HL-60/S4 (cell line): ENCODE results near the gene GLP2R.

Experiments
- in situ Hi-C: fragments of 300-500 bp; cut with MboI; formaldehyde crosslinking; loops from 2 replicates; pipeline ENCODE4 v1.14.3; 2022; ENCODE audit warnings: low sequenced_read_pairs

GLP2R gene

DNA sequence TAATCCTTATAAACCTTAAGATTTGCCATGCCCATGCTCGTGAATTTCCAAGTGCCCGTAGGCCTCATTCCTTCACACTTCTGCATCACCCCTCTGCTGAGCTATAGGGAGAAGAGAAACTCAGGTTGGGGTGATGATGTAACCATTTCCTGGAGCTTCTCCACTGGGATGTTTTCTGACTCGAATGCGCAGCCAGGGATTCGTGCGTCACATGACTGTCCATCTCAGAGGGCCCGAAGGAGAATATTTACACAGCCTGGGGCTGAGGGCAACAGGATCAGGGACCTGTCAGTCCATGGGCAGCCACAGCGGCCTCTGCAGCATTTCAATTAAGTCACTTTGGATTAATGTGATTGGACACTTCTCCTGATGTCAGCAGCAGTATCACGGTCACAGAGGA, 12.6 kb upstream of the GLP2R start:
- in situ Hi-C loops: no loop called here

DNA sequence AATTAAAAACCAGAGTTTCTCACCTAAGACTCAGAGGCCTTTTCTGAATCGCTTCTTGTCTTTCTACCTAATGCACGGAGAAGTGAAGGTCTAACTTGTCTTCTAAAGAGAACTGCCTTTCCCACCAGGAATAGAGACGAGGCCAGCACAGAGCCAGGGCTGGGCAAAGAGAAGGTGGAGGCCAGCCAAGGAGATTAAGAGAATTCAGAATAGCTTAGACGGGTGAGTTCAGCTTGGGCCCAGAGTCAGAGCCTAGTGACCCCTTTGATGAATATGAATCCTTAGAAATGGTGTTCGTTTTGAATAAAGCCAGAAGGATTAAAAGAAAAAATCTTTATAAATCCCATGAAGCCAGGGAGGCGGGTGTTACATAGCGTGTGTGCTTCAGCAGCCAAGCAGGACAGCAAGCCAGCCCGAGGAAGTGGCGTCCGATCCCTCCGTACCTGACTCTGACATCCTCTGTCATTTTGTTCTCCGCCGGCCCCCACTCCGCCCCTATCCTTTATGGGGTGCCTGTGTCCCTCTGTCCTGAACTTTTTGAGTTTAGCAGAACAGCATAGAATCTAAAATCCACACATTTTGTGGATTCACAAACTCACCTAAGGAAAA, 11.3 kb upstream of the GLP2R start:
- in situ Hi-C loops: no loop called here

GRCh38 chr17:9816472-9816871, 9.3 kb upstream of the GLP2R start:
- in situ Hi-C loops: no loop called here

- in situ Hi-C loops: no loop called here
These were observed 8.6 kb upstream of the GLP2R start for GRCh38 chr17:9817086-9817485.

- in situ Hi-C loops: no loop called here
These were observed 7.0 kb upstream of the GLP2R start for GRCh38 chr17:9818760-9819159.

- in situ Hi-C loops: no loop called here
These were observed 5.3 kb upstream of the GLP2R start for GRCh38 chr17:9820448-9820847.

- in situ Hi-C loops: no loop called here
These were observed 3.8 kb upstream of the GLP2R start, which contains the start of gene GSG1L2 for GRCh38 chr17:9821921-9822320. Gene GSG1L2, minus strand, starts transcription at chr17:9822079. Its CDS starts 8 bp downstream, at chr17:9822071.

DNA sequence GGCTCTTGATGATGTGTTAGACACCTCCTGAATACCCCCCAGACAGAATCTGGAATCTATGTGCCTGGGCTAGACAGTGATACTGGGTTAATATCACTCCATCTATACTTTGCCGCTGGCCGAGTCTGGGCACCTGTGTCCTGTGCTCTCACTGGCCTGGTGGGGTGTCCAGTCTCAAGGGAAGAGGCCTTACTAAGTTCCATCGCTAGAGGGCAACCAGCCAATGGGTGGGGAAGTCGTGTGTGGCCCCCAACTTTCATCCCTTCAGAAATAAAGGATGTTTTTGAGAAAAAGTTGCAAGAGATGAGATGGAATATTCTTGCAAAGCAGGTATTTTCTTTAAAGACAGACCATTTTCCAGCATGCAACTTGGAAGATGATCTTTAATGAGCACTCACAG, 1.6 kb upstream of the GLP2R start:
- in situ Hi-C loops: no loop called here

GRCh38 chr17:9824797-9825338, 856 bp upstream of the GLP2R start:
- in situ Hi-C loops: no loop called here

GRCh38 chr17:9828296-9829295, 2.9 kb downstream of the GLP2R start:
- in situ Hi-C loops: no loop called here

DNA sequence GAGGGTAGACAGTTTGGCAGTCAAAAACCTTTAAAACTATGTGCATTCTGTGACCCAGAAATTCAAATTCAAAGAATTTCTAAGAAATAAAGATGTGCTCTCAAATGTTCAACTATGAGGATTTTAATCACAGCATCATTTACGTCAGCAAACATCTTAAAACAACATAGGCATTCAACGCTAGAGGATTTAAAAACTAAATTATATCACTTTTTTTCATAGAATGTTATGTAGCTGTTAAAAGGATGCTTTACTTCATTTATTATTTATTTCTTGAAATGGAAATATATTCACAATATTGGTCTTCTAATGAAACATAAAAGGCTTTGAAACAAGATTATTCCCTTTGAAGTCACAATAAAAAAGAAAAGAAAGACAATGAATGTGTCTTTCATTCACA, 3.6 kb downstream of the GLP2R start:
- in situ Hi-C loops: no loop called here

GRCh38 chr17:9830711-9831110, 5.0 kb downstream of the GLP2R start:
- in situ Hi-C loops: no loop called here

- in situ Hi-C loops: no loop called here
These were observed 8.2 kb downstream of the GLP2R start for GRCh38 chr17:9833922-9834321.

DNA sequence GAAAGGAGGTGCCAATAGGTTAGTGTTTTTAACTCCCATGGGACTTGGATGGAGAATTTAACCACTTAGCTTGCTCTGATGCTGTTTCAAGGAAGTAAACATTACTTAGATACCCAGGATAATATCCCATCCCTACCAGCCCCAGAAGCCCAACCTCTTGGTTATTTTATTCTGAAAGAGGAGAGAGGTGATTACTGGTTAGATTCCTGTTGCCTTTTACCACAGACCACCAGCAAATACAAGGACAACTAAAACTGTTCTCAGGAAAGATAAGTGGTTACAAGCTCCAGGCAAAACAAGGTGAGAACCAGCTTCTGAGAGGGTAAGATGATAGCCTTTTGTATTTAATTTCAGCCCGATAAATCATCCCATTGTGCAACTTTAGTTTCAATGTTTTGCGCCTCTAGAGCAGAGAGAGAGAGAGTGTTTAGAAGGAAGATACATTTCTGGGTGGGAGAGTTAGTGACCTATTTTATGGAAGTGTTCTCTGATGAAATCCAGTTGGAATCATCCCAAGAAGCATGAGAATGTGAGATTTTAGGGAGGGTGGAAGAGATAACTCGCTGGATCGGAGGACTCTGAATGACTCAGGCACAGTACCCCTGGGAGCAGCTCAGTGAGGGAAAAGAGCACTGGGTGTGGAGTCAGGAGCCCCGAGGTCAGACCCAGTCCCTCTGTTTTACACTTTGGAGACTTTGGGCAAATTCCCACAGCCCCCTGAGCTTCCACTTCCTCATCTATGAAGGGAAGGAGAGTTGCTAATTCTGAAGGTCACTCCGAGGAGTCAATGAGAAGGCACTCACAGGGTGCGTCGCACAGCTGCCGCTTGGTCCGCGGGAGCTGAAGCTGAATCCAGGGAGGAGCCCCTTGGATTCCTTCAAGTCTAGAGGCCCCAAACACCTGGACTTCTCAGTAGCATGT, 12.1 kb downstream of the GLP2R start:
- in situ Hi-C loops: no loop called here

- in situ Hi-C loops: no loop called here
These were observed 13.7 kb downstream of the GLP2R start for GRCh38 chr17:9839433-9839832.

DNA sequence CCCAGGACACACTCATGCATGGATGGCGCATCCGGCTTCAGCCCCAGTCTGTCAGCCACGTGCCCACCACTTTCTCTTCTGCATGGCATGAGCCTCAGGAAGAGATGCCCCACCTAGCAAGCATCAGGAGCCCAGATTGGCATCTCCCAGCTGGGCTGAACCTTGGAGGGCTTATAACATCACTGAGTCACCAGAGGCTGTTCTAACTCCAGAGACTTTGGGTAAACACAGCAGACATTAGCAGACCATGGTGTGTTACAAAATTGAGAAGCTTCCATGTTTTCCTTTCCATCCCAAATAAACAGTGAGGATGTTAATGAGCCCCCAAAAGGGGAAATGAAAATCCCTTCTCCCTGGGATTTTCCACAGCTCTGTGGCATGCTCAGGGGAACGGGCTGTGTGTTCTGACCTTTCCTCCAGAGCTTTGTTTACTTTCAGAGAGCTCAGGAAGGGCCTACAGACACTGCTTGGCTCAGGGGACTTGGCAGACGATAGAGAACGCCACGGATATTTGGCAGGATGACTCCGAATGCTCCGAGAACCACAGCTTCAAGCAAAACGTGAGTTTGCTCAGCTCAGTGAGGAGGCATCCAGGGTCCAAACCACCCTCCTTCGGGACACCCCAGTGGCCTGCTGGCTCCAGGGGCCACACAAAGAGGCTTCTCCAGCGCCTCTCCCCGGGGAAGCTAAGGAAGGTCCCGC, 16.5 kb downstream of the GLP2R start:
- in situ Hi-C loops: no loop called here

DNA sequence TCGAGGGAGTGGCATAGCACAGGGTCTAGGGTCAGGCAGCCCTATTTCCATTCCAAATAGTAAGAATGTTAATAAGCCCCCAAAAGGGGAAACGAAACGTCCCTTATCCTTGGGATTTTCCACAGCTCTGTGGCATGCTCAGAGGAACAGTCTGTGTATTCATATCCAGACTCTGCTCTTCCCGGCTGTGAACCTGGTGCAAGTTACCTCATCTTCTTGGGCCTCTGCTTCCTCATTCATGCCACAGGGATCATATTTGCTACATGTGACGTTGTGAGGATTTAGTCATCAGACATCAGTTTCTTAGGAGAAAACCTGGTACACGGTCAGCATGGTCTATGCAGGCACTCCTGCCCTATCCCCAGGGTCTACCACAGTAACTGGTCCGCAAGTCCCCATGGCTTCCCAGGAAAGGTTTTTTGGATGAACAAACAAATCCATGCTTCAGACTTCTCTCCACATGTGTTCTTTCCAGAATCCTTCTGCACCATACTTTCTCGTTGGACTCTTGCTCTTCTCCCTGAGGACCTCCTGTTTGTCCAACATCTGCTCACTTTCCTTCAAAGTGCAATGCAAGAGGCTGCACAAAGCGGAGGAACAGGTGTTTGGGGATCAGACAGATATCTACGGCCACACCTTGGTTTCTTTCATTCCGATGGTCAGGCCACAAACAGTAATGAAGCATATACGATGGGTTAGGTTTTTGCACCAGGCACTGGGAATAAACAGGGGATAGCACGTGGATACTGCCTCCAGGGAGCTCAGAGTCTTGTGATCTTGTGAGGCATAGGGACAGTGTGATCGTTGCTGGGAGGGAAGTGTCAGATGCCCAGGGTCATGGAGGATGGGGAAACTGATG, 17.7 kb downstream of the GLP2R start:
- in situ Hi-C loops: no loop called here

GRCh38 chr17:9844153-9844552, 18.4 kb downstream of the GLP2R start:
- in situ Hi-C loops: no loop called here

DNA sequence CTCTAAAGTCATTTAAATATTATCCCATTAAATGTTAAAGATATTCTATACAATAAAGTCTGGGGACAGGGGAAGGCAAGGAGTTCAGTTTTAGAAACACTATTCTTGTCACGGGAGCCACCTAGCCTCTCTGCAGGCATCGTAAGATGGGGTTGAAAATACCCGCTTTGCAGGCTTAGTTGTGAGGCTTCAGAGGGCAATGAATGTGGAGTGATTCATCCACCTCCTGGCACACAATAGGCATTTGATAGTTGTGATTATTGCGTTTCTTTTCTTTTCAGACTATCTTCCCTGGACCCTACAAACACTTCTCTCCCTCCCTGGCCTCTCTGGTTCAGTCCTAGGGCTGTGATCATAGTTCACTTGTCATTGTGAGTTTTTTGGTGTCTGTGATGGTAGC, 19.6 kb downstream of the GLP2R start:
- in situ Hi-C loops: no loop called here
